T47D (cell line): Measurements from ENCODE around the gene CERK.

ENCODE experiments used
- DNase-seq, 2 experiments: peaks; one replicate each; pipeline versions ENCODE4 v3.0.0 to v3.0.0-alpha.2; 2011 to 2012; ENCODE audit warnings: low read depth in 1 of 2, low spot score in 1 of 2
- JUND ChIP-seq: IDR thresholded peaks from 2 replicates; pipeline ENCODE4 v1.6.1; 2012; ENCODE audit warnings: low read depth
- in situ Hi-C: cut with HindIII; loops from 2 replicates; pipeline ENCODE4 v1.10.0; 2016; ENCODE audit warnings: low sequenced_read_pairs, low pct_unique_long_range_greater_than_20kb

CERK gene

GRCh38 chr22:46671824-46672432, 66.1 kb downstream of the CERK start:
- DNase-seq, result no peak
- TF ChIP-seq JUND, result no peak
- in situ Hi-C loops, result no loop called here

- in situ Hi-C loops, result no loop called here
- DNase-seq, result no peak
- no peak for TF ChIP-seq JUND
Measured at GRCh38 chr22:46669201-46669600, 68.9 kb downstream of the CERK start.

GRCh38 chr22:46668116-46668515, 69.9 kb downstream of the CERK start:
- no peak for TF ChIP-seq JUND
- DNase-seq, result no peak
- in situ Hi-C loops, result no loop called here

- TF ChIP-seq JUND, result no peak
- DNase-seq, result no peak
- in situ Hi-C loops, result no loop called here
Measured at GRCh38 chr22:46667245-46667623, 70.8 kb downstream of the CERK start.

- no peak for DNase-seq
- TF ChIP-seq JUND, result no peak
- in situ Hi-C loops, result no loop called here
Measured at GRCh38 chr22:46666577-46667244, 71.3 kb downstream of the CERK start.

GRCh38 chr22:46665751-46666280, 72.2 kb downstream of the CERK start:
- DNase-seq, result no peak
- in situ Hi-C loops, result no loop called here
- no peak for TF ChIP-seq JUND

GRCh38 chr22:46665151-46665695, 72.8 kb downstream of the CERK start:
- in situ Hi-C loops, result no loop called here
- TF ChIP-seq JUND, result no peak
- DNase-seq, result no peak

- DNase-seq, result no peak
- no peak for TF ChIP-seq JUND
- in situ Hi-C loops, result no loop called here
Measured at GRCh38 chr22:46664301-46664855, 73.7 kb downstream of the CERK start.

- TF ChIP-seq JUND, result no peak
- DNase-seq, result no peak
- in situ Hi-C loops, result no loop called here
Measured at GRCh38 chr22:46663436-46664100, 74.5 kb downstream of the CERK start.

GRCh38 chr22:46663001-46663400, 75.1 kb downstream of the CERK start:
- no peak for DNase-seq
- in situ Hi-C loops, result no loop called here
- TF ChIP-seq JUND, result no peak

GRCh38 chr22:46662226-46662625, 75.8 kb downstream of the CERK start:
- in situ Hi-C loops, result no loop called here
- no peak for DNase-seq
- TF ChIP-seq JUND, result no peak

- no peak for DNase-seq
Measured at GRCh38 chr22:46661221-46661851, 76.7 kb downstream of the CERK start.

More at GRCh38 chr22:46661221-46661851, 76.7 kb downstream of the CERK start:
- no peak for TF ChIP-seq JUND
- in situ Hi-C loops, result no loop called here
